ENCODE measurements around the gene NCBP2. TPM values are rescaled to one million over a fixed set of nuclear protein-coding genes. Genes with fewer than 3 reads are reported as not detected.

NCBP2 gene
- polyA plus RNA-seq, 1 of the 3 experiments (the other 2 are of a cell fraction), result 128 TPM

- no peak for DNase-seq
These were observed 25.3 kb downstream of the NCBP2 start for GRCh38 chr3:196916995-196917394.

GRCh38 chr3:196916221-196916620 is 26.1 kb downstream of the NCBP2 start:
- Histone ChIP-seq H3K9me2 (no peaks in the 10 kb centered on the region), H3K4me3 (ENCODE audit: low read depth in 2 of 2, low read length in 1 of 2) (no peak overlapping the region), H4K20me1 (ENCODE audit: insufficient read depth) (no peaks in the 10 kb centered on the region), H3K9me3 (no peaks in the 10 kb centered on the region), H3K36me3 (replicated peaks in 1 of 2; ENCODE audit: control insufficient read depth in 1 of 2, insufficient read depth in 2 of 2, low read length in 1 of 2) (peaks cover 8 to 33% of the 10 kb centered on the region in 2 experiments), H3K79me2 (ENCODE audit: insufficient read depth) (no peaks in the 10 kb centered on the region), H3K4me2 (no peak overlapping the region), H3F3A (replicated peaks; ENCODE audit: insufficient read depth) (no peaks in the 10 kb centered on the region), H3K27me3 (ENCODE audit: insufficient read depth) (no peaks in the 10 kb centered on the region), H3K4me1 (ENCODE audit: control insufficient read depth in 1 of 2, insufficient read depth in 2 of 2, low read depth in 1 of 2, low read length in 1 of 2) (no peaks in the 10 kb centered on the region), H2AFZ (ENCODE audit: low read depth) (no peak overlapping the region), H3K9ac (no peak overlapping the region), H3K27ac (ENCODE audit: low read depth in 2 of 2, low read length in 1 of 2) (no peak overlapping the region)
- CTCF ChIA-PET, result no interaction called here
- WGBS (ENCODE audit: low lambda C conversion rate), result 96% methylated on average over 1 of the region's 1 CpG
- TF ChIP-seq SIN3A (IDR thresholded peaks at IDR 0.05; ENCODE audit: borderline replicate concordance, low read depth, low read length), result no peak
- TF ChIP-seq RAD21 (IDR thresholded peaks at IDR 0.05; ENCODE audit: low read length), result no peak
- TF ChIP-seq CHD2 (IDR thresholded peaks at IDR 0.05; ENCODE audit: low read length, partially characterized antibody), result no peak
- no peak for TF ChIP-seq YY1 (IDR thresholded peaks at IDR 0.05; ENCODE audit: low read depth)
- no peak for TF ChIP-seq USF1 (IDR thresholded peaks at IDR 0.05; ENCODE audit: borderline replicate concordance, low read depth)
- TF ChIP-seq MEF2A (IDR thresholded peaks at IDR 0.05; ENCODE audit: borderline replicate concordance, low read depth), result no peak
- TF ChIP-seq EP300 (IDR thresholded peaks at IDR 0.05; ENCODE audit: borderline replicate concordance in 1 of 2, low read depth in 1 of 2, low read length in 1 of 2), result no peak
- no peak for TF ChIP-seq SMC3 (IDR thresholded peaks at IDR 0.05; ENCODE audit: low read depth, low read length)
- TF ChIP-seq ZBTB33 (IDR thresholded peaks at IDR 0.05; ENCODE audit: borderline replicate concordance, low read depth), result no peak
- no peak for TF ChIP-seq TEAD4 (IDR thresholded peaks at IDR 0.05; ENCODE audit: borderline replicate concordance, insufficient read depth)
- TF ChIP-seq FOSL2 (IDR thresholded peaks at IDR 0.05; ENCODE audit: borderline replicate concordance, low read depth), result no peak
- no peak for TF ChIP-seq NFIC (IDR thresholded peaks at IDR 0.05; ENCODE audit: borderline replicate concordance)
- POLR2A ChIA-PET, result no interaction called here
- DNase-seq, result no peak

More at GRCh38 chr3:196916995-196917394, 25.3 kb downstream of the NCBP2 start:
- Histone ChIP-seq H3K27me3 (ENCODE audit: insufficient read depth) (no peaks in the 10 kb centered on the region), H3K4me1 (ENCODE audit: control insufficient read depth in 1 of 2, insufficient read depth in 2 of 2, low read depth in 1 of 2, low read length in 1 of 2) (no peaks in the 10 kb centered on the region), H2AFZ (ENCODE audit: low read depth) (no peak overlapping the region), H3K9me2 (no peaks in the 10 kb centered on the region), H3K36me3 (replicated peaks in 1 of 2; ENCODE audit: control insufficient read depth in 1 of 2, insufficient read depth in 2 of 2, low read length in 1 of 2) (peaks cover 13 to 39% of the 10 kb centered on the region in 2 experiments), H3K4me3 (ENCODE audit: low read depth in 2 of 2, low read length in 1 of 2) (no peak overlapping the region), H3F3A (replicated peaks; ENCODE audit: insufficient read depth) (no peaks in the 10 kb centered on the region), H3K27ac (ENCODE audit: low read depth in 2 of 2, low read length in 1 of 2) (no peak overlapping the region), H3K4me2 (no peak overlapping the region), H3K9me3 (no peaks in the 10 kb centered on the region), H4K20me1 (ENCODE audit: insufficient read depth) (no peaks in the 10 kb centered on the region), H3K9ac (no peak overlapping the region), H3K79me2 (ENCODE audit: insufficient read depth) (no peaks in the 10 kb centered on the region)
- POLR2A ChIA-PET, result no interaction called here
- 91% methylated on average over 3 of the region's 3 CpGs for WGBS (ENCODE audit: low lambda C conversion rate)
- TF ChIP-seq CHD2 (IDR thresholded peaks at IDR 0.05; ENCODE audit: low read length, partially characterized antibody) (no peak), EP300 (IDR thresholded peaks at IDR 0.05; ENCODE audit: borderline replicate concordance in 1 of 2, low read depth in 1 of 2, low read length in 1 of 2) (no peak), ELF1 (IDR thresholded peaks at IDR 0.05) (no peak), EZH2phosphoT487 (IDR thresholded peaks at IDR 0.05; ENCODE audit: borderline replicate concordance, low read depth) (no peak), GABPA (IDR thresholded peaks at IDR 0.05; ENCODE audit: low read depth) (no peak), MXI1 (IDR thresholded peaks at IDR 0.05; ENCODE audit: low read depth, low read length) (no peak), RCOR1 (IDR thresholded peaks at IDR 0.05; ENCODE audit: low read length) (no peak), RFX5 (IDR thresholded peaks at IDR 0.05; ENCODE audit: low read length) (no peak), GATA2 (CRISPR knock-in tag; IDR thresholded peaks at IDR 0.05) (no peak), ZBTB33 (IDR thresholded peaks at IDR 0.05; ENCODE audit: borderline replicate concordance, low read depth) (no peak), FOXM1 (IDR thresholded peaks at IDR 0.05; ENCODE audit: low read depth) (no peak), SMC3 (IDR thresholded peaks at IDR 0.05; ENCODE audit: low read depth, low read length) (no peak), TAF1 (IDR thresholded peaks at IDR 0.05; ENCODE audit: borderline replicate concordance, low read depth, low read length) (no peak), NRF1 (IDR thresholded peaks at IDR 0.05; ENCODE audit: low read depth, low read length) (no peak), YY1 (IDR thresholded peaks at IDR 0.05; ENCODE audit: low read depth) (no peak)
- CTCF ChIA-PET, result interaction anchor here (1.3 kb wide), 1 partner anchor 537 kb away, joined by 3 read pairs; no protein-coding TSS in a partner anchor

All from SK-N-SH (cell line).